ENCODE results near the gene PCBP2. TPM values are rescaled to one million over a fixed set of nuclear protein-coding genes. Genes with fewer than 3 reads are reported as not detected.

Gene PCBP2
- 172 and 193 TPM in 2 replicates for total RNA-seq

DNA sequence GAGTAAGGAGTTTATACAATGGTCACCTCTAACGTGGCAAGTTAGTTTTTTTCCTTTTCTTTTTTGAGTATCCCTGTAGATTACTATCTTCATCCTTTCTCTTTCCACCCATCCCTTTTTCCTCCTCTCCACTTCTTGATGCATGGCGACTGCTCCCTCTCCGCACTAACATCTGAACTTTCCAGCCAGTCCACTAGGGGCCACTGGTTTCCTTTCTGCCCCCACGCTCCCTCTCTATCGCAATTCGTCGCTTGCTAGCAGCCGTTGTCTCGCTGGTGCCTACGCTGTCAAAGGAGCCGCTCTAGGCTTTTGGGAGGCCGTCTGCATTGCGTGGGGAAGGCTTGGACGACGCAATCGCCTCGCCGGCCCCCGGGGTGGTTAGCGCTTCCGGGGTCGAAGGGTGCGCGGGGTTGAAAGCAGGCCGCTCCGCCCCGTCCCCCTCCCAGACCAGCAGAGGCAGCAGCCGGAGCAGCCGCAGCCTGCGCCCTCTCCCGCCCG is at the start of gene PCBP2:
Gene PCBP2, plus strand, starts transcription at position 442 of the 498 bp plus-strand sequence. CDS start 2,699 bp downstream, outside the sequence.

DNA sequence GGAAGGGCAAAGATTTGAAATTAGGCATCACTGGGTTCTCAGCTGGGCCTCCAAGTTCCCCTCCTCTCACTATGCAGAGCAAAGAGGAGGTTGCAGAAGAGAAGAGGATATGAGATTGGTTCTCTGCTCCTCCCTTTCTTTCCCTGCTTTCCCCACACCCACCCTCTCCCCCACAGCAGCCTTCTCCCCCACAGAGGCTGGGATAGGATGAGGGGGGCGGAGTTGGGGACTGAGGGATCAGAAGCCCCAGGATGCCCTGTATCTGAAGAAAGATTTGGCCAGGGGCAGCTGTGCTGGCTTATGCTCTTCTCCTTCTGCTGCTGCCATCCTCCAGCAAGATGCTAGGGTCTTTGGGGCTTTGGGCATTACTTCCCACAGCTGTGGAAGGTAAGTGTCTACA is 28.3 kb upstream of the PCBP2 start, which contains the start of gene AMHR2:
Gene AMHR2, plus strand, starts transcription at position 259 of the 400 bp plus-strand sequence. Its CDS starts 80 bp downstream, at position 339.

DNA sequence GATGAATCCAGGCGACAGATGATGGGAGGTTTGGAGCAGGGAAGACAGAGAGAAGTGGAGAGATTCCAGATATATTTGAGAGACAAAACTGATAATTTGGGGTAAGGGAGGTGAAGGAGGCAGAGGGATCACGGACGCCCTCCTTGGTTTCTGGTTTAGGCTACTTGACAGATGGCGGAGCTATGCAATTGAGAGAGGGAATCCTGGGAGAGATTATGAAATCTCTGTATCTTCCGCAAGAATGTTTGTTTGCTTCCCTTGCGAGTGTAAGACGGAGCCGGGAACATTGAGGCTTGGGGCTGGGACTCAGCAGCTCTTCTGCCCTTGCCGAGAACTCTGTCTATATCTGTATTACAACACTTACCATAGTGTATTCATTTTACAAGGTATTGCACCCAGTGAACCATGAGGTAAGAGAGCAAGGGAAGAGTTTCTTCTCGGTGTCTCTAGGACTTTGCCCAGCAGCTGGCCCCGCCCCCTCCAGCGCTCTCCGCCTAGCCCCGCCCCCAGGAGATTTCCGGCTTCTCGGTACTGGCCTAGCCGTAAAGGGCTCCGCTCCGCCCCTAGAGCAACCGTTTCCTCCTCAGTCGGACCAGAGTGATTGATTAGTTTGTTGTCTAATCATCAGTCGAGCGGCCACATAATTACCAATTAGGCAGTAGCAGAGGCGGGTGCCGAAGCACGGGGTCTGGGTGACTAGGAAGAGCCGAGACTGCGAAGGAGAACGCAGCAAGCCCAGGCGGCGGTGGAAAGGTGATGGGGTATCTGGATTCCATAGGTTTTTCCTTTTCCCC is 10.7 kb upstream of the PCBP2 start, which contains the start of gene PRR13:
Gene PRR13, plus strand, starts transcription at position 695 of the 794 bp plus-strand sequence. CDS start 981 bp downstream, outside the sequence.

DNA sequence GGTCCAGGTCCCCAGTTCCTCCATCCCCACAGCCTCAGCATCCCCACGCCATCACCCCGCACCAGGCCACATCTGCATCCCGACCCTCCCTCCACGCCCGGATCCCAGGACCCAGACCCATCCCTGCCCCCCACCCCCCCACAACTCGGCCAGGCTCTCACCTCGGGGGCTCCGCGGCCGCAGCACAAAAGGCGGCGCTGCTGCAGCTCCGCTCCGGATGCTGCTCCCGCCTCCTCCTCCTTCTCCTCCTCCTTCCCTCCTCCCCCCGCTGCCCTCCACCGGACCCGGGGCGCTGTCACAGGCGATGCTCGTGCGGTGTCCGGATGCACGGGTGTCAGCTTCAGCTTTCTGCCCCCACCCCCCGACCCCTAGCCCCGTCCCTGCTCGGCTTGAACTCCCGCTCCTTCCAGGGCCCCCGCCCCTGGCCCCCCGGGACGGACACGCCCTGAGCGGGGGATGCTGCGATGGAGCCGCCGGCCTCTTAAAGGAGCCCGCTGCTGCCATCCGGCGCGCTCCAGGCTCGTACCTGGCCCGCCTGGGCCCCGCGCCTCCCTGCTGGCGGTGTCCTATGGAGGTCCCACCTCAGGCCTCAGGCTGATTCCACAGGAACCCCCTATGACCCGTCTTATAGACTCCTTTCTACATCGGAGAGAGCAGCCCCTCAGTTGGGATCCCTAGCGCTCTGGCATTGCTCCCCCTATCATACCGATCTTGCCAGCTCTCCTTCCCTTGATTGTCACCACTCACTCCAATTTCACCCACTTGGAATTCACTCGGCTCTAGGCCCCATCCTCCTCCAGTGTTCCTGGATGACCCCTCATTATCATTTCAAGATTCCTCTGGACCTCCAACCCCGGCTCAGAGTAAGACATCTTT is 47.6 kb downstream of the PCBP2 start, which contains the start of gene MAP3K12:
Gene MAP3K12, minus strand, starts transcription at position 193 of the 876 bp plus-strand sequence. CDS start 12,067 bp downstream, outside the sequence.

DNA sequence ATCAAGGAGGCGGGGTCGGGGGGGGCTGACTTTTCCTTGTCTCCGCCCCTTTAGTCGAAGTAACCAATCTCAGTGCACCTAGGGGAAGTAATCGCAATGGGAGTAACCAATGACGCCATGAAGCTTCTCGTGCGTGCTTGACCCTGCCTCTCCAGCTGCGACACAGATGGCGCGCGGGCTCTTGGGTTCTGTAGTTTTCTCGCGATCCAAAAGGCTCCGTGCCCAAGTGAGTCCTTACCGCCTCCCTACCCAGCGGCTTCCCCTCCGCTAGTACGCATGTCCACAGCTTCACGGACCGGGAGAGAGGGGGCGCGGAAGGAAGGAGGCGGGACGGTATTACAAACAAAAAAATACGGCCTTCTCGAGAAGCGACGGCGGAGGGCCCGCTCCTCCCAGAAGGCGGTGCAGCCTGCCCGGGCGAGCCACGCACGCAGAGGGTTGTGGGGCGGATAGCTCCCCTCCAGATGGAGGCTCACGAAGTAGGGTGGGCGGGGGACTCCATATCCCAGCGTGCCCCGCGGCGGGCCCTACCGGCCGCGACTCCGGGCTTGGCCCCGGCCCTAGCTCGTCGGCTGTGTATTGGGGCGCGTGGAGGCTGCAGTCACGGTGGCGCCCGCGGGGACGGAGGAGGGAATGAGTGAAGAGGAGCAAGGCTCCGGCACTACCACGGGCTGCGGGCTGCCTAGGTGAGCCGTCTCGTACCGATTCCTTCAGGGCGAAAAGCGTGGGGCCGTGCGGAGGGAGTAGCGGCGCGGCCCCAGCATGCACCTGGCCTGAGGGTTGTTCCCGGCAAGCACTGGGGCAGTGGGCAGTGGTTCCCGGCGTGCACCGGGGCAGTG is 49.1 kb downstream of the PCBP2 start, which contains the start of gene TARBP2:
Gene TARBP2, plus strand, starts transcription at position 508 of the 839 bp plus-strand sequence. Its CDS starts 126 bp downstream, at position 634.

DNA sequence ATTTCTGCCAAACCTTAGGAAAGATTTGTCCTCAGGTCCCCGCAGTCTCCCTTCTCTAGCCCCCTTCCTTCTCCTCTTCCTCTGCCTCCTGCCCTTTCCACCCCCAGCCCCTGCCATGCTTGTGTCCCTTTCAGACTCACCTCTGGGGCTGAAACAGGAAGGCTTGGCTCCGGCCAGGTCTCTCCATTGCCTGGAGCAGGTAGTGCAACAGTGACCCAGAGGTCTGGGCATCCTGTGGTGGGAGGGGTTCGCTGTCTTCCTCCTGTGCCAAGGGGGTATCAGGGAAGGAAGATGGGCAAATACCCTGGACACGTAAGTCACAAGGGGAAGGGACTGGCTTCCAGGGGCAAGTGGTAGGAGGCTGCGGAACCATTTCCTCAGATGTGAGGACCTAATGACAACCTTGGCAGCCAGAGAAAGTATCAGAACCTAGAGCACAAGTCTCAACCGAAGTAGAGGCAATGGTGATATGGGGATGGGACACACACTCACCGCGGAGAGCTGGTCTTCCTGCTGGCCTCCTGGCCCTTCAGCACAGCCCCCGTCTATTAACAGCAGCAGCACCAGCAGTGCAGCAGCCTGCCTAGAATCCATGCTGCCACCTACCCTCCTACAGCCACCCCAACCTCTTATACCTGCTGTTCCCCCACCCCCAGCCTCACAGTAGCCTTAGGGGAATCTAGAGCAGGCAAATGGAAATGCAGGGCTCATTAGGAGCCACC is 55.1 kb downstream of the PCBP2 start, which contains the start of gene NPFF:
Gene NPFF, minus strand, starts transcription at position 604 of the 722 bp plus-strand sequence. Its CDS starts 10 bp downstream, at position 594.

Other genes starting within 250 kb of the PCBP2 start
- gene ITGB7, start 244.9 kb upstream of the PCBP2 start, total RNA-seq, result 0.19 and 0.56 TPM in 2 replicates
- 14.4 and 21.9 TPM in 2 replicates for gene RARG, start 219.9 kb upstream of the PCBP2 start, total RNA-seq
- 2.0 and 10.0 TPM in 2 replicates for gene ESPL1, start 183.8 kb upstream of the PCBP2 start, total RNA-seq
- 735 and 1,031 TPM in 2 replicates for gene PFDN5, start 156.6 kb upstream of the PCBP2 start, total RNA-seq
- gene MYG1, start 152.4 kb upstream of the PCBP2 start, total RNA-seq, result 38.6 and 50.0 TPM in 2 replicates
- 33.4 and 40.9 TPM in 2 replicates for gene AAAS, start 130.5 kb upstream of the PCBP2 start, total RNA-seq
- gene SP7, start 115.7 kb upstream of the PCBP2 start, total RNA-seq, result not detected in 2 replicates
- gene SP1, start 71.9 kb upstream of the PCBP2 start, total RNA-seq, result 18.3 and 27.8 TPM in 2 replicates
- gene AMHR2, start 28.2 kb upstream of the PCBP2 start, total RNA-seq, result under 0.01 TPM in 1 of 2 replicates, not detected in the other
- 19.7 and 29.5 TPM in 2 replicates for gene PRR13, start 10.4 kb upstream of the PCBP2 start, total RNA-seq
- gene MAP3K12, start 47.4 kb downstream of the PCBP2 start, total RNA-seq, result 20.1 and 29.6 TPM in 2 replicates
- 26.2 and 55.4 TPM in 2 replicates for gene TARBP2, start 49.2 kb downstream of the PCBP2 start, total RNA-seq
- gene NPFF, start 55.4 kb downstream of the PCBP2 start, total RNA-seq, result not detected in 2 replicates
- gene ATF7, start 174.3 kb downstream of the PCBP2 start, total RNA-seq, result 6.5 and 8.1 TPM in 2 replicates
- 100 and 118 TPM in 2 replicates for gene ATP5MC2, start 224.0 kb downstream of the PCBP2 start, total RNA-seq